WTC11 (cell line): Measurements from ENCODE around the gene AP1S2. TPM values are rescaled to one million over a fixed set of nuclear protein-coding genes. Genes with fewer than 3 reads are reported as not detected.

Experiments
- ATAC-seq: fragments of 200-7000 bp; cut with Tn5 transposase; 2 replicates; pipeline ENCODE4 v1.10.0; 2021; ENCODE audit warnings: mild to moderate bottlenecking, moderate library complexity
- CTCF ChIA-PET: fragments of 300-600 bp; sonication (Branson Sonifier 250); formaldehyde crosslinking; loops from one replicate; lab custom pipeline; 2021; ENCODE audit warnings: antibody characterized with exemption; lab: Charles Lee
- POLR2A ChIA-PET: fragments of 350-600 bp; sonication (Branson Sonifier 250); formaldehyde crosslinking; loops from one replicate; lab custom pipeline; 2021; ENCODE audit warnings: antibody characterized with exemption; lab: Charles Lee
- DNase-seq: peaks from one replicate; pipeline ENCODE4 v3.0.0; 2021; ENCODE audit warnings: low spot score
- H3K27ac Mint-ChIP-seq: 2 replicates; pipeline ENCODE4 v1.8.0; 2021; ENCODE audit warnings: mixed read lengths
- H3K27me3 Mint-ChIP-seq: 2 replicates; pipeline ENCODE4 v1.8.0; 2021; ENCODE audit warnings: low read depth, mild to moderate bottlenecking, moderate library complexity, mixed read lengths
- H3K36me3 Mint-ChIP-seq: 2 replicates; pipeline ENCODE4 v1.8.0; 2021; ENCODE audit warnings: mixed read lengths
- H3K4me1 Mint-ChIP-seq: 2 replicates; pipeline ENCODE4 v1.8.0; 2022; ENCODE audit warnings: mixed read lengths
- H3K4me3 Mint-ChIP-seq: 2 replicates; pipeline ENCODE4 v1.8.0; 2021; ENCODE audit warnings: mild to moderate bottlenecking, moderate library complexity, mixed read lengths
- H3K9me3 Mint-ChIP-seq: 2 replicates; pipeline ENCODE4 v1.8.0; 2021; ENCODE audit warnings: mixed read lengths
- FOXP4 ChIP-seq: sonication (generic); formaldehyde crosslinking; IDR thresholded peaks from 2 replicates; pipeline ENCODE4 v1.8.0; 2022; ENCODE audit warnings: mild to moderate bottlenecking, missing genetic modification reagents
- NFYB ChIP-seq: sonication (generic); formaldehyde crosslinking; conservative IDR thresholded peaks from 2 replicates; pipeline ENCODE4 v1.8.0; 2022; ENCODE audit warnings: low read depth, missing genetic modification reagents
- NR1H2 ChIP-seq: sonication (generic); formaldehyde crosslinking; IDR thresholded peaks from 2 replicates; pipeline ENCODE4 v1.9.0; 2021; ENCODE audit warnings: mild to moderate bottlenecking, moderate library complexity, missing genetic modification reagents
- OVOL2 ChIP-seq: fragments of 250-450 bp; sonication (Bioruptor Pico); IDR thresholded peaks from 2 replicates; pipeline ENCODE4 v1.9.0; 2021; ENCODE audit warnings: mild to moderate bottlenecking, borderline replicate concordance
- PRDM15 ChIP-seq: sonication (generic); formaldehyde crosslinking; IDR thresholded peaks from 2 replicates; pipeline ENCODE4 v1.8.0; 2022; ENCODE audit warnings: missing genetic modification reagents
- SMAD3 ChIP-seq: sonication (generic); formaldehyde crosslinking; IDR thresholded peaks from 2 replicates; pipeline ENCODE4 v1.8.0; 2022; ENCODE audit warnings: missing genetic modification reagents, mild to moderate bottlenecking, borderline replicate concordance
- ZBTB21 ChIP-seq: sonication (generic); formaldehyde crosslinking; IDR thresholded peaks from 2 replicates; pipeline ENCODE4 v1.8.1; 2023; ENCODE audit warnings: mild to moderate bottlenecking, missing genetic modification reagents, borderline replicate concordance
- ZNF281 ChIP-seq: sonication (generic); formaldehyde crosslinking; IDR thresholded peaks from 2 replicates; pipeline ENCODE4 v1.8.0; 2023; ENCODE audit warnings: mild to moderate bottlenecking, missing genetic modification reagents
- ZNF532 ChIP-seq: fragments of 250-450 bp; sonication (Bioruptor Pico); IDR thresholded peaks from 2 replicates; pipeline ENCODE4 v1.9.0; 2021; ENCODE audit warnings: mild to moderate bottlenecking, borderline replicate concordance
- total RNA-seq: library from RNA; stranded (reverse); gene quantifications from 3 replicates; pipeline ENCODE4 v1.2.3, GENCODE V29; 2021
- TF ChIP-seq, protein P1 (sequence below): sonication (generic); formaldehyde crosslinking; IDR thresholded peaks from 2 replicates; pipeline ENCODE4 v1.8.0; 2022; ENCODE audit warnings: mild to moderate bottlenecking, missing genetic modification reagents
- TF ChIP-seq, protein P2 (sequence below): sonication (generic); formaldehyde crosslinking; conservative IDR thresholded peaks from 2 replicates; pipeline ENCODE4 v1.8.1; 2023; ENCODE audit warnings: mild to moderate bottlenecking, low read depth, missing genetic modification reagents, moderate library complexity
- TF ChIP-seq, protein P3 (sequence below): sonication (generic); formaldehyde crosslinking; IDR thresholded peaks from 2 replicates; pipeline ENCODE4 v1.8.1; 2022; ENCODE audit warnings: missing genetic modification reagents, borderline replicate concordance

The AP1S2 gene
- total RNA-seq, 1 experiment from 2014 or later = 164 TPM

DNA sequence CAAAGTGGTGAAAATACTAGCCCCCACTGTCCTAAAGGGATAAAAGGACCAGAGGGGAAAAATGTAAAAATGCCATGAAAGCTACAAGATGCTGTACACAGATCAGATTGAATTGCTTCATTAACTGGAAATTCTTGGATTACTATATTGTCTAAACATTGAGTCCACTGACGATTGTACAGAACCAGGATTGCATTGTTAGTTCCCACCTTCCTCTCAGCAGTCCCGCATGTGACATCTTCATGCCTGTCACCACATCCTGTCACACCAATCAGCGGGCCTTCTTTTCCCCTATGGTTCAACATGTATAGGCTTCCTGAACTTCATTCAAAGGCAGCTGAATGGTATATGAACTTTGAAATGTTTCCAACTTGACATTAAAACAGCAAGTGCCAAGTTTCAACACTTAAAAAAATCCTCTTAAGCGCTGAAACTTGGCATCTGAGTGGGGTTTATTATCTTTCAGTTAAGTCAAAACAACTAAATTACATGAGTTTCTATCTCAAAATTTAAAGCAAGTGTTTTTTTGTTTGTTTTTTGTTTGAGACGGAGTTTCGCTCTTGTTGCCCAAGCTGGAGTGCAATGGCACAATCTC lies 39.7 kb downstream of the AP1S2 start (continued):
- no peak for TF ChIP-seq ZNF281 (CRISPR knock-in tag)

DNA sequence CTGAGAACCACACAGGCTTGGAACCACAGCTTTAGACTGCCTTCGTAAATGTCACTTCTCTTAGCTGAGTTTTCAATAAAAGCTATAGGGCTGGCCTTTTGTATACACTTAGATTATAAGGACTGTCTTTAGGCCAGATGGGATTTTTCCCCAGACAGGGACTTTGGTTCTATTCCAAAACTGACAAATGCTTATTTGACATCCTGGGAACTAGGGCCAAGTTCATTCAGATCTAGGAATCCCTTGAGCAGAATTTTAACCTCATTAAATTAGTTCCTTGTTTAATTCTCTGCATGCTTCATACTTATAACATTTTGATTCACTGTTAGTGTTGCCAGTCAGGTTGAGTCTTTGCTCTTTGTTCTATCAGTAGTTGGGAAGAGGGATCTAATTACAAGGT lies 41.2 kb downstream of the AP1S2 start:
- Mint-ChIP-seq H3K9me3 (no peaks in the 10 kb centered on the region), H3K4me3 (no peak overlapping the region), H3K36me3 (peaks cover 37% of the 10 kb centered on the region), H3K27me3 (no peaks in the 10 kb centered on the region), H3K4me1 (peaks cover 21% of the 10 kb centered on the region), H3K27ac (no peak overlapping the region)
- POLR2A ChIA-PET = no interaction called here
- TF ChIP-seq, protein P1, sequence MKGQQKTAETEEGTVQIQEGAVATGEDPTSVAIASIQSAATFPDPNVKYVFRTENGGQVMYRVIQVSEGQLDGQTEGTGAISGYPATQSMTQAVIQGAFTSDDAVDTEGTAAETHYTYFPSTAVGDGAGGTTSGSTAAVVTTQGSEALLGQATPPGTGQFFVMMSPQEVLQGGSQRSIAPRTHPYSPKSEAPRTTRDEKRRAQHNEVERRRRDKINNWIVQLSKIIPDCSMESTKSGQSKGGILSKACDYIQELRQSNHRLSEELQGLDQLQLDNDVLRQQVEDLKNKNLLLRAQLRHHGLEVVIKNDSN (CRISPR knock-in tag) = no peak
- TF ChIP-seq SMAD3 (CRISPR knock-in tag) (no peak), FOXP4 (no peak)
- ATAC-seq (no peak), DNase-seq (no peak)
- CTCF ChIA-PET = no interaction called here

- H3K27me3 Mint-ChIP-seq = no peaks in the 10 kb centered on the region
- no peak for ATAC-seq
- peaks cover 37% of the 10 kb centered on the region for H3K36me3 Mint-ChIP-seq
- H3K9me3 Mint-ChIP-seq = no peaks in the 10 kb centered on the region
- H3K4me3 Mint-ChIP-seq = no peak overlapping the region
- no peak for DNase-seq
- peaks cover 17% of the 10 kb centered on the region for H3K4me1 Mint-ChIP-seq
- no peak overlapping the region for H3K27ac Mint-ChIP-seq
- ChIA-PET POLR2A (no interaction called here), CTCF (no interaction called here)
- TF ChIP-seq NR1H2 (CRISPR knock-in tag) (no peak), ZBTB21 (no peak), ZNF532 (CRISPR knock-in tag) (no peak), OVOL2 (no peak), PRDM15 (no peak), NFYB (CRISPR knock-in tag) (no peak)
- TF ChIP-seq, protein P2, sequence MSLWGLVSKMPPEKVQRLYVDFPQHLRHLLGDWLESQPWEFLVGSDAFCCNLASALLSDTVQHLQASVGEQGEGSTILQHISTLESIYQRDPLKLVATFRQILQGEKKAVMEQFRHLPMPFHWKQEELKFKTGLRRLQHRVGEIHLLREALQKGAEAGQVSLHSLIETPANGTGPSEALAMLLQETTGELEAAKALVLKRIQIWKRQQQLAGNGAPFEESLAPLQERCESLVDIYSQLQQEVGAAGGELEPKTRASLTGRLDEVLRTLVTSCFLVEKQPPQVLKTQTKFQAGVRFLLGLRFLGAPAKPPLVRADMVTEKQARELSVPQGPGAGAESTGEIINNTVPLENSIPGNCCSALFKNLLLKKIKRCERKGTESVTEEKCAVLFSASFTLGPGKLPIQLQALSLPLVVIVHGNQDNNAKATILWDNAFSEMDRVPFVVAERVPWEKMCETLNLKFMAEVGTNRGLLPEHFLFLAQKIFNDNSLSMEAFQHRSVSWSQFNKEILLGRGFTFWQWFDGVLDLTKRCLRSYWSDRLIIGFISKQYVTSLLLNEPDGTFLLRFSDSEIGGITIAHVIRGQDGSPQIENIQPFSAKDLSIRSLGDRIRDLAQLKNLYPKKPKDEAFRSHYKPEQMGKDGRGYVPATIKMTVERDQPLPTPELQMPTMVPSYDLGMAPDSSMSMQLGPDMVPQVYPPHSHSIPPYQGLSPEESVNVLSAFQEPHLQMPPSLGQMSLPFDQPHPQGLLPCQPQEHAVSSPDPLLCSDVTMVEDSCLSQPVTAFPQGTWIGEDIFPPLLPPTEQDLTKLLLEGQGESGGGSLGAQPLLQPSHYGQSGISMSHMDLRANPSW = no peak
- TF ChIP-seq, protein P3, sequence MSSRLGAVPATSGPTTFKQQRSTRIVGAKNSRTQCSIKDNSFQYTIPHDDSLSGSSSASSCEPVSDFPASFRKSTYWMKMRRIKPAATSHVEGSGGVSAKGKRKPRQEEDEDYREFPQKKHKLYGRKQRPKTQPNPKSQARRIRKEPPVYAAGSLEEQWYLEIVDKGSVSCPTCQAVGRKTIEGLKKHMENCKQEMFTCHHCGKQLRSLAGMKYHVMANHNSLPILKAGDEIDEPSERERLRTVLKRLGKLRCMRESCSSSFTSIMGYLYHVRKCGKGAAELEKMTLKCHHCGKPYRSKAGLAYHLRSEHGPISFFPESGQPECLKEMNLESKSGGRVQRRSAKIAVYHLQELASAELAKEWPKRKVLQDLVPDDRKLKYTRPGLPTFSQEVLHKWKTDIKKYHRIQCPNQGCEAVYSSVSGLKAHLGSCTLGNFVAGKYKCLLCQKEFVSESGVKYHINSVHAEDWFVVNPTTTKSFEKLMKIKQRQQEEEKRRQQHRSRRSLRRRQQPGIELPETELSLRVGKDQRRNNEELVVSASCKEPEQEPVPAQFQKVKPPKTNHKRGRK (CRISPR knock-in tag) = no peak
These were observed 42.2 kb downstream of the AP1S2 start for GRCh38 chrX:15812192-15812938.
